ENCODE data around the gene KLHL33. TPM values are rescaled to one million over a fixed set of nuclear protein-coding genes. Genes with fewer than 3 reads are reported as not detected.
"Not testable (repeated sequence)": the region's sequence is repeated elsewhere in the genome, so short reads cannot be mapped to it uniquely, and the experiment has no call there.

The KLHL33 gene
- polyA plus RNA-seq, 1 donor = 0.64 TPM

DNA sequence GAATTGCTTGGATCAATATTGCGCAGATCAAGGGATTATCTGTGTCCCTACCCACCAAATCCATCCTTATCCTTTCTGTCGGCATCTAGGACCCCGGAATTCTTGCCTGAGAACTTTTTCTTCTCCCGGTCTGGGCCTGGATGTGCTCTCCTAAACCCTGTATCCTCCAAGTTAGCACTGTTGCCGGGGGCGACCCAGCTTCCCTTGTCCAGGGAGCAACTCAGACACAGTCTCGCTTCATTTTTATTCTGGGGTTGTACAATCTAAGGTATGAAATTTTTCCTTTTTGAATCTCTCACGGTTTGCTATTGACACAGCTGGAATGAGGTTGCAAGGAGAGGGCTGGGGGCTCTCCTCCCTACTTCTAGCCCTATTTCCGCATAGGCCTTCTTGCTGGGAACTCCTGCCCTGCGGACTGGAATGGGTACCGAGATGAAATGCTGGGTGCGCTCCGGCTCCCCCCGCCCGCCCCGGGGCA is 32.8 kb upstream of the KLHL33 start:
- peaks cover 26% of the 10 kb centered on the region for H3K4me1 ChIP-seq (ENCODE audit: control insufficient read depth, insufficient read depth, low read length)
- peak overlapping the region; percentile 93 for H3K27ac ChIP-seq (ENCODE audit: low read length)
- WGBS (ENCODE audit: insufficient coverage, low lambda C conversion rate) = no CpG with 5 or more reads among the region's 16 CpGs
- H3K36me3 ChIP-seq (ENCODE audit: control insufficient read depth, insufficient read depth, low read length) = peaks cover 10% of the 10 kb centered on the region
- no peaks in the 10 kb centered on the region for H3K27me3 ChIP-seq (ENCODE audit: control insufficient read depth, insufficient read depth, low read length)
- no peaks in the 10 kb centered on the region for H3K9me3 ChIP-seq (ENCODE audit: control insufficient read depth, low read depth, low read length)
- peak overlapping the region; percentile 80 for H3K4me3 ChIP-seq (ENCODE audit: low read length)
- no peak for DNase-seq

DNA sequence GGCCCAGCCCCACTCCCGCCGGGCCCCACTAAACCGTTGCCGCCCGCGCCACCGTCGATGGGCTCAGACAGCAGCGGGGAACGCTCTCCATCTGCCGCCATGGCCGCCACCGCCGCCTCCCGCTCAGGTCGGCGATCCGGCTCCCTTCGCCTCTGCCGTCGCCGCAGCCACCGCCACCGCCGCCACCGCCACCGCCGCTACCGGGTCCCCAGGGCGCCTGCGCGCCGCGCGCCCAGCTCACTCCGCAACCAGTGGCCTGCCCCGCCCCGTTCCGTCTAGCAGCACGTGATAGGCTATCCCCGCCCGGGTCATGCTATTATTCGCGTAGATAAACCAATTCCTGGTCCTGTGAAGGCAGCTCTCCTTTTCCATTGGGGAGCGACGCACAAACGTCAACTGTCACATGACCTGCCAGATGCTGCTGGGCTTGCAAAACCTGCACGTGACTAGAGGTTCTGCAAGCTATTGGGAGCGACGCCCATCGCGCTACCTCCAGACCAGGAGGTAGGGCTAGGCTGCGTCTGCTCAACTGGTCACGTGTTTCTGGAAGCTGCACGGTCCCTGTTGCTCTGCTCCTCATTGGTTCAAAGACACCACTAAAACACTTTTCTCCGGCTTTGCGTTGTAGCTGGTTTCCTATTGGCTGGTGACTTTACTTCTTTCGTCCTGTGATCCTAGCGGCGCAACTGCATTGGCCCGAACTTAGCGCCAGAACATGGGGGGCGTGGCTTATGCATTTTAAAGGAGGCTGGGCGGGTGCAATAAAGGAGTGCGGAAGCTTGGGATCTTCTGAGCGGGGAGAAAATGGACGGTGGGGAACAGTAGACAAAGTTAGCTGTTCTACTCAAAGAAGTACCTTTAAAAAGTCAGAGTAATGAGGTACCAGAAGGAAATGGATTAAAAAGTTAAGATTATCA is 25.5 kb upstream of the KLHL33 start, which contains the start of gene PIP4P1:
Gene PIP4P1, minus strand, starts transcription at position 210 of the 917 bp plus-strand sequence. Its CDS starts 109 bp downstream, at position 101.
- H3K4me1 ChIP-seq (ENCODE audit: control insufficient read depth, insufficient read depth, low read length) = peaks cover 34% of the 10 kb centered on the region
- peak within 1 kb of the TSS; percentile 95 for H3K27ac ChIP-seq (ENCODE audit: low read length)
- H3K9me3 ChIP-seq (ENCODE audit: control insufficient read depth, low read depth, low read length) = no peaks in the 10 kb centered on the region
- peak within 1 kb of the TSS; percentile 88 for H3K4me3 ChIP-seq (ENCODE audit: low read length)
- peak; percentile 100 for DNase-seq
- peaks cover 36% of the 10 kb centered on the region for H3K36me3 ChIP-seq (ENCODE audit: control insufficient read depth, insufficient read depth, low read length)
- no peaks in the 10 kb centered on the region for H3K27me3 ChIP-seq (ENCODE audit: control insufficient read depth, insufficient read depth, low read length)
- WGBS (ENCODE audit: insufficient coverage, low lambda C conversion rate) = 0% methylated on average over 2 of the region's 67 CpGs

DNA sequence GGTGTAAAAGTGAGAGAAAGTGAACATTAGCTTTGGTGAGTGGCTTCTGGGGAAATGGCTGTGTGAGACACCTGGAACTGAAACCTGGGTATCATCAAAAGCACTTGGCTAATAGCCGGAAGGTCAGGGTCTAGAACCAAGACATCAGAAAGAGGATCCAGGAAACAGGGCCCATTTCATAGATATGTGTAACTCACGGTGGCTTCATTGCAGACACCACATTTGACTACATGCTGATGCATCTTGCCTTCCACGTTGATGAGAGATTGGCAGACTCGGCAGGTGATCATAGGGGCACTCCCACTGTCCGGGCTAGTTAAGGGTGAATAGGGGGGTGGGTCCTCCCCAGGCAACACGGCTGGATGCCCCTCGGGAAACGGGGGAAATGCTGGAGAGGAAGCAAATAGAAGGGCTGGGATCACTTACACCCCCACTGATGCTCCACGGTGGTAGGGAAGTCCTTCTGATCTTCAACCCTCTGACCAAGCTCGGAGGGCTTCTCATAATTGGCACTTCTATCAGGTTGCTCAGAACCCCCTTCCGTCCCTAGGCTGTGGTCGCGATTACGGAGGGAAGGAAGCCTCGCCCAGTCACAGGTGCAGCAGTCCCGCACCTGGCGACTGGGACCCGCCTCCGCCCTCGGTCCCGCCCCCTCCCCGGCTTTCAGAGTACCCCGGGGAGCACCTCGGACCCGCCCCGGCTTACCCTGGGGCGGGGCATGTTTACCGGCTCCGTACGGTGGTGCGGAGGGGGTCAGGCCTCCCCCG is 24.7 kb upstream of the KLHL33 start:
- H3K4me1 ChIP-seq (ENCODE audit: control insufficient read depth, insufficient read depth, low read length) = peaks cover 30% of the 10 kb centered on the region
- WGBS (ENCODE audit: insufficient coverage, low lambda C conversion rate) = no CpG with 5 or more reads among the region's 32 CpGs
- H3K9me3 ChIP-seq (ENCODE audit: control insufficient read depth, low read depth, low read length) = no peaks in the 10 kb centered on the region
- peak overlapping the region; percentile 95 for H3K27ac ChIP-seq (ENCODE audit: low read length)
- no peaks in the 10 kb centered on the region for H3K27me3 ChIP-seq (ENCODE audit: control insufficient read depth, insufficient read depth, low read length)
- H3K36me3 ChIP-seq (ENCODE audit: control insufficient read depth, insufficient read depth, low read length) = peaks cover 38% of the 10 kb centered on the region
- peak overlapping the region; percentile 88 for H3K4me3 ChIP-seq (ENCODE audit: low read length)
- DNase-seq = peak; percentile 61 to 77

DNA sequence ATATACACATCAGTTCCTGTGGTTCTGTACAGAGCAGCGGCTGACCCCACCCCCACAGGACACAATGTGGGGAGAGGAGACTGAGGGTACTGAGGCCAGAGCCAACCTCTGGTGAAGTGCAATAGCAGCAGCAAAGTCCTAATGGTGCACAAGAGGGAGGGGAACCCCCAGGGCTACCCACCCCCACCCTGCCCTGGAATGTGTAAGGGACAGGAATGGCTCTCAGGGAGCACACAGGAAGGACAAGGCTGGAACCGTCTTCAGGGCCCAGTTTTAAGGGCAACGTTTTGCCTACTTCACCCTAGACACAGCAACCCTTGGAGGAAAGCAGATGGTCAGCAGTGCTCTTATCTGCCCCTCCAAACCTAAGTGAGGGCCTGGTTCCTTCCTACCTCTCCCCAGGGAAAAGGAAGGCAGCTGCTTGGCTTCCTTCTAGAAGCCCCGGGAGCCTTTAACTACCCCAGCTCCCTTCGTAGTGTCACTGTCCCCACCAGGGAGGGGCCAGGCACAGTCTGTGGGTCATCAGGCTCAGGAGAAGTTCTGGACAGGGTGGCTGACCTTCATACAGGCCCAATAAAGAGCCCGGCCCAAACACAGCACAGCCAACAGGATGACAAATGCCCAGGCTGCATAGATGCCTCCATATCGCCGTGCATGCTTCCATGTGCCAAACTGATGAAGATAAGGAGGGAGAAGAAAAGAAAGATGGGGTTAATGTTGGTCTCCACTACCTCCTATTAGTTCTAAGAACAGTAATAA is 22.2 kb upstream of the KLHL33 start:
- Histone ChIP-seq H3K36me3 (ENCODE audit: control insufficient read depth, insufficient read depth, low read length) (peaks cover 38% of the 10 kb centered on the region), H3K4me1 (ENCODE audit: control insufficient read depth, insufficient read depth, low read length) (peaks cover 28% of the 10 kb centered on the region), H3K27me3 (ENCODE audit: control insufficient read depth, insufficient read depth, low read length) (no peaks in the 10 kb centered on the region), H3K4me3 (ENCODE audit: low read length) (no peak overlapping the region), H3K9me3 (ENCODE audit: control insufficient read depth, low read depth, low read length) (no peaks in the 10 kb centered on the region), H3K27ac (ENCODE audit: low read length) (no peak overlapping the region)
- DNase-seq = no peak
- no CpG with 5 or more reads among the region's 8 CpGs for WGBS (ENCODE audit: insufficient coverage, low lambda C conversion rate)

DNA sequence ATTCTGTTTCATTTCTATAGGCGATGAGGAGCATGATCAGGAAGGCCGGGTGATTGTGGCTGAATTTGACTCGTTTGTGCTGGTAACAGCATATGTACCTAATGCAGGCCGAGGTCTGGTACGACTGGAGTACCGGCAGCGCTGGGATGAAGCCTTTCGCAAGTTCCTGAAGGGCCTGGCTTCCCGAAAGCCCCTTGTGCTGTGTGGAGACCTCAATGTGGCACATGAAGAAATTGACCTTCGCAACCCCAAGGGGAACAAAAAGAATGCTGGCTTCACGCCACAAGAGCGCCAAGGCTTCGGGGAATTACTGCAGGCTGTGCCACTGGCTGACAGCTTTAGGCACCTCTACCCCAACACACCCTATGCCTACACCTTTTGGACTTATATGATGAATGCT is 21.0 kb upstream of the KLHL33 start:
- H3K4me1 ChIP-seq (ENCODE audit: control insufficient read depth, insufficient read depth, low read length) = peaks cover 16% of the 10 kb centered on the region
- no peaks in the 10 kb centered on the region for H3K27me3 ChIP-seq (ENCODE audit: control insufficient read depth, insufficient read depth, low read length)
- H3K27ac ChIP-seq (ENCODE audit: low read length) = no peak overlapping the region
- no peak for DNase-seq
- 100% methylated on average over 1 of the region's 13 CpGs for WGBS (ENCODE audit: insufficient coverage, low lambda C conversion rate)
- peaks cover 41% of the 10 kb centered on the region for H3K36me3 ChIP-seq (ENCODE audit: control insufficient read depth, insufficient read depth, low read length)
- H3K9me3 ChIP-seq (ENCODE audit: control insufficient read depth, low read depth, low read length) = no peaks in the 10 kb centered on the region
- no peak overlapping the region for H3K4me3 ChIP-seq (ENCODE audit: low read length)

DNA sequence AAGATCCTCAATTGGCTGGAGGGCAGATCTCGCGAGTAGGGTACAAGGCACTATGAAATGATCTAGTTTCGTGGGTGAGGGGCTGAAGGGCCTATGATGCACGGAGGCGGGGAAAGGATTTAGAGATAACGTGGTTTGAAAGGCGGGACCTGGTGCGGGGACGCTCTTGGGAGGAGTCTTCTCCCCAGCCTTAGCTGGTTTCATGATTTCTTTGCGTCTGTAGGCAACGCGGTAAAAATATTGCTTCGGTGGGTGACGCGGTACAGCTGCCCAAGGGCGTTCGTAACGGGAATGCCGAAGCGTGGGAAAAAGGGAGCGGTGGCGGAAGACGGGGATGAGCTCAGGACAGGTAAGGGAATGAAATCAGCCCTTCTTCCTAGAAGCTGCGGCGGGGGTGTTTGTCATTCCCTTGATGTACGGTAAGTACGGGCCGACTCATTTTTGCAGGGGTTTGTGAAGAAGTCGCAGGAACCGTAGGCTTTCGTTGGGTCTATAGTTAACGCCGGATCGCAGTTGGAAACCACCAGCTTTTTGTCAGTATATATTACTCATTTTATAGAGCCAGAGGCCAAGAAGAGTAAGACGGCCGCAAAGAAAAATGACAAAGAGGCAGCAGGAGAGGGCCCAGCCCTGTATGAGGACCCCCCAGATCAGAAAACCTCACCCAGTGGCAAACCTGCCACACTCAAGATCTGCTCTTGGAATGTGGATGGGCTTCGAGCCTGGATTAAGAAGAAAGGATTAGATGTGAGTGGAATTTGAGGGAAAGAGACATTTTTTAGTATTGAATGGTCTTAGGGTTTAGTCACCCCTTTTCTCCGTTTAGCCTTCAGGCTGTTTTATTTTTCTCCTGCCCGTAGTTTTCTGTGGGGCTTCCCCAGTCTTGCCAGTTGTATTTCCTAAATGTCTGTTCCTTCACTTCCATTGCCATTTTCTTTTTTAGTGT is 19.7 kb upstream of the KLHL33 start:
- Histone ChIP-seq H3K9me3 (ENCODE audit: control insufficient read depth, low read depth, low read length) (no peaks in the 10 kb centered on the region), H3K4me1 (ENCODE audit: control insufficient read depth, insufficient read depth, low read length) (peaks cover 12% of the 10 kb centered on the region), H3K4me3 (ENCODE audit: low read length) (peak overlapping the region; percentile 74), H3K27ac (ENCODE audit: low read length) (peak overlapping the region; percentile 94), H3K36me3 (ENCODE audit: control insufficient read depth, insufficient read depth, low read length) (peaks cover 52% of the 10 kb centered on the region), H3K27me3 (ENCODE audit: control insufficient read depth, insufficient read depth, low read length) (no peaks in the 10 kb centered on the region)
- peak in 1 of 2 donors; percentile 79 for DNase-seq
- 0% methylated on average over 2 of the region's 39 CpGs for WGBS (ENCODE audit: insufficient coverage, low lambda C conversion rate)

DNA sequence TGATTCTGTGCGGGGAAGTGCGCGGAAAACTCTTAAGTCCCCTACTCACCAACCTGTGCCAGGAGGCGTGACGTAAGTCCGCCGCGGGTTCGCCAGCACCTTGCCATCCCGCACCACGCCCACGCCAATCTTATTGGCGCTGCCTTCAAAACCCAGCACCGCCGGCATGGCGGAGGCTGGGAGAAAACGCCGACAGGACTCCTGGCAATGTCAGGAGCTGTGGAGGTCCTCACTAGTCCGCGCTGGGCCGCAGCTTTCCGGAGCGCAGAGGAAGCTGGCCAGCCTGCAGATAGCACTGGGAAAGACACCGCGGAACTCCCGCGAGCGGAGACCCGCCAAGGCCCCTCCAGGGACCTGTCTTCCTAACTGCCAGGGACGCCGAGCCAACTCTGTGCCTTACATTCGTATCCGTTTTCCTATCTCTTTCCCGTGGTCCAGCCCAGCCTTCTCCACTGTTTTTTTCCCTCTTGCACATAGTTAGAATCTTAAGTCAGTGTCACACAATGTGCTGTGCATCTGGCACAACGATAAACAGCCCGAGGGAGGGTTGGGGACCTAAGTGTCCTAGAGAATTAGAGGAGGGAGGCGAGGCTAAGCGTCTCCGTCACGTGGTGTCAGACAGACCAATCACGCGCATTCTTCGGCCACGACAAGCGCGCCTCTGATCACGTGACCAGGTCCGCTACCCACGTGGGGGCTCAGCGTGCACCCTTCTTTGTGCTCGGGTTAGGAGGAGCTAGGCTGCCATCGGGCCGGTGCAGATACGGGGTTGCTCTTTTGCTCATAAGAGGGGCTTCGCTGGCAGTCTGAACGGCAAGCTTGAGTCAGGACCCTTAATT is 18.8 kb upstream of the KLHL33 start, which contains the start of the genes APEX1 and OSGEP:
Gene APEX1, plus strand, starts transcription at position 711 of the 839 bp plus-strand sequence. CDS start 420 bp downstream, outside the sequence.
Gene OSGEP, minus strand, starts transcription at position 297 of the 839 bp plus-strand sequence. Its CDS starts 129 bp downstream, at position 168.
- H3K27ac ChIP-seq (ENCODE audit: low read length) = peak within 1 kb of the TSS; percentile 94
- peaks cover 57% of the 10 kb centered on the region for H3K36me3 ChIP-seq (ENCODE audit: control insufficient read depth, insufficient read depth, low read length)
- WGBS (ENCODE audit: insufficient coverage, low lambda C conversion rate) = no CpG with 5 or more reads among the region's 56 CpGs
- no peaks in the 10 kb centered on the region for H3K9me3 ChIP-seq (ENCODE audit: control insufficient read depth, low read depth, low read length)
- peaks cover 6% of the 10 kb centered on the region for H3K4me1 ChIP-seq (ENCODE audit: control insufficient read depth, insufficient read depth, low read length)
- peak within 1 kb of the TSS; percentile 74 for H3K4me3 ChIP-seq (ENCODE audit: low read length)
- DNase-seq = peak; percentile 99
- H3K27me3 ChIP-seq (ENCODE audit: control insufficient read depth, insufficient read depth, low read length) = no peaks in the 10 kb centered on the region

DNA sequence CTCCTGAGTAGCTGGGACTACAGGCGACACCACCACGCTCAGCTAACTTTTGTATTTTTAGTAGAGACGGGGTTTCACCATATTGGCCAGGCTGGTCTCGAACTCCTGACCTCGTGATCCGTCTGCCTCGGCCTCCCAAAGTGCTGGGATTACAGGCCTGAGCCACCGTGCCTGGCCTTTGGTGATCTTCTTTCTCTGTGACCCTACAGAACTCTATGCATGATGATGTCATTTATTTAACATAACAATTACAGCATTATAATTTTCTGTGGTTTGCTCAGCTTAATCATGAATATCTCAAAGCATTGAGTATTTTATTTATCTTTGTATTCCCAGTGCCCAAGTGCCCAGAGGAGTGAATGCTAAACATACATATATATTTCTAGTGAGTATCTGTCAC is 16.9 kb upstream of the KLHL33 start:
- not testable (repeated sequence) for H3K4me3 ChIP-seq (ENCODE audit: low read length); H3K4me1 ChIP-seq (ENCODE audit: control insufficient read depth, insufficient read depth, low read length); H3K9me3 ChIP-seq (ENCODE audit: control insufficient read depth, low read depth, low read length); DNase-seq; H3K27me3 ChIP-seq (ENCODE audit: control insufficient read depth, insufficient read depth, low read length); H3K27ac ChIP-seq (ENCODE audit: low read length)
- peaks cover 57% of the 10 kb centered on the region for H3K36me3 ChIP-seq (ENCODE audit: control insufficient read depth, insufficient read depth, low read length)
- no CpG with 5 or more reads among the region's 8 CpGs for whole genome bisulfite sequencing (ENCODE audit: insufficient coverage, low lambda C conversion rate)

Measured in large intestine (tissue), 3 donors.